GM21367 (cell line): Measurements from ENCODE around the gene ZDHHC21.
"Not testable (repeated sequence)": the region's sequence is repeated elsewhere in the genome, so short reads cannot be mapped to it uniquely, and the experiment has no call there.

Experiments
- ATAC-seq: cut with Tn5 transposase; IDR thresholded peaks from one replicate; pipeline ENCODE4 v1.9.1; 2021; ENCODE audit not compliant: unreplicated experiment

ZDHHC21 gene

GRCh38 chr9:14686168-14686567 lies 7.1 kb downstream of the ZDHHC21 start:
- ATAC-seq = no peak

- ATAC-seq = not testable (repeated sequence)
These were observed 10.6 kb downstream of the ZDHHC21 start for GRCh38 chr9:14682616-14683015.

GRCh38 chr9:14678776-14679175 lies 14.5 kb downstream of the ZDHHC21 start:
- ATAC-seq = no peak

GRCh38 chr9:14677872-14678271 lies 15.4 kb downstream of the ZDHHC21 start:
- ATAC-seq = no peak

GRCh38 chr9:14677396-14677795 lies 15.8 kb downstream of the ZDHHC21 start:
- no peak for ATAC-seq

DNA sequence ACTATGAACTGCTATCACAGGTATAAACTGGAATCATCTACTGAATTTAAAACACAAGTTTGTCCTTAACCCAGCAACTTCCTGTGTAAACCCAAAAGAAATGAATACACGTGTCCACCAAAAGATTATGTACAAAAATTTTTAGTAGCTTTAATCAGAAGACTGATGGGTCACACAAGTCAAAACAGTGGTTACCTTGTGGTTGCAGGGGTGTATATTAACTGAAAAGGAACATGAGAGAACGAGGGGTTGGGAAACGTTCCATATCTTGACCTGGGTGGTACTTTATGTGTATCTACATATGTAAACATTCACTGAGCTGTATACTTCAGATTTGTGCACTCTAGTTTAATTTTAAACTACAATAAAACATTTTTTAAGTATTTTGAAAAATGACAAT lies 18.6 kb downstream of the ZDHHC21 start:
- ATAC-seq = no peak

DNA sequence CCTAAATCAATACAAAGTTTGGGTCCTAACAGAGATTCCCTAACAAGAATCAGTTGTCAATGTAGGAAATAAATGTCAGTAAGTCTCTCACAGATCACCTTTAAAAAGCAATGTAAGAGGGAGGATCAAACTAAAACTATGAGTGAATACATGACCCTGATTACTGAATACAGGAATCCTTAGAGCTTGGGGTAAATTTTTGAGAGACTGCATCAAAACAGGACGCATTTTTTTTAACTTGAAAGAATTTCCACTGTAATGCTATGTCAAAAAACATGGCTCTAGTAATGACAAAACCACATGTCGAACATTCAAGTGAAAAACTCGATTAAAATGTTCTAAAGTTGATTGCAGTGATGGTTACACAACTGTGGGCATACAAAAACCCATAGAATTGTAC lies 21.9 kb downstream of the ZDHHC21 start:
- ATAC-seq = no peak

DNA sequence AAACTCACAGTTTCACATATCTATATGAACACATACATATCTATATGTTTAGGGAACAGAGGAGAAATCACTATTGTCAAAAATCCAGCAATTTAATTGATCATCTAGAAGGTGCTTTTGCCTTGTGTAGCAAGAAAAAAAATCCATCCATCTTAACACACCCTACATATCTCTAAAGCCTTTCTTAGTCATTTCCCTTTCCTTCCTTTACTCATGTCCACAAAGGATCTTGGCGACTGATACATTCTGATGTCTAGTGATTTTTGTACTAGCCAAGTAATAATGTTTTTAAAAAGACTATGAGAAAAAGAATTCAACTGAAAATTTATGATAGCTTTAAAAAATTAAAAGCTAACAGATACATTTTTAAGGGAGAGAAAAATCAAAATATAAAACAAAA lies 22.5 kb downstream of the ZDHHC21 start:
- ATAC-seq = no peak

- not testable (repeated sequence) for ATAC-seq
These were observed 29.2 kb downstream of the ZDHHC21 start for GRCh38 chr9:14664022-14664421.

DNA sequence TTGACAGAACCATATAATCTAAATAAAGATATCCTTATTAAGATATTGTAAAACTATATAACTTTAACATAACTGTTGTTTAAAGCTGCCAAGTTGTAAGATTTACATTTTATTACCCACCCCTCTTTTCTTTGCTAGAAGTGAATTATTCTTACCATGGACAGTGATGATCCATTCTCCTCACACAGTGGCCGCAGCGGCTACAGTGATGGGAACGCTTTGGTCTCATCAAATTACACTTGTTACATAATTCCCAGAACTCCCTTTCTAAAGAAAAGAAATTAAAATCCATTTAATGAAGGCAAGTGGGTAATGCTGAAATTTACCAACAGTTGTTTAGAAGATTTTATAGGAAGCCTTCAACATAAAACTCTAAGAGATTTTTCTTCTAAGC lies 31.2 kb downstream of the ZDHHC21 start:
- no peak for ATAC-seq

- no peak for ATAC-seq
These were observed 31.7 kb downstream of the ZDHHC21 start for GRCh38 chr9:14661421-14662059.

GRCh38 chr9:14660721-14661120 lies 32.5 kb downstream of the ZDHHC21 start:
- ATAC-seq = no peak

DNA sequence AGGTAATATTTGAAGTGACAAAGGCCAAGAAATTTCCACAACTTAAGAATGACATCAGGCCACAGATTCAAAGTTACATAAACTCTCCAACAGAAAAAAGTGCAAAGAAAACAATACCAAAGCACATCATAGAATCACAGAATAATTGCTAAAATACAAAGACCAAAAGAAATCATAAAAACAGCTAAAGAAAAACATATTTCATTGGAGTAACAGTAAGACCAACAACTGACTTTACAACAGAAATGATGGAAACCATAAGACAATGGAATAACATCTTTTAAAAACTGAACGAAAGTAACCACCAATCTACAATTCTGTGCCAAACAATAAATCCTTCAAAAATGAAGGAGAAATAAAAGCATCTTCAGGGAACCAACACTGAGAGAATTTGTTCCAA lies 38.3 kb downstream of the ZDHHC21 start:
- ATAC-seq = no peak

- no peak for ATAC-seq
These were observed 39.7 kb downstream of the ZDHHC21 start for GRCh38 chr9:14653511-14653910.

DNA sequence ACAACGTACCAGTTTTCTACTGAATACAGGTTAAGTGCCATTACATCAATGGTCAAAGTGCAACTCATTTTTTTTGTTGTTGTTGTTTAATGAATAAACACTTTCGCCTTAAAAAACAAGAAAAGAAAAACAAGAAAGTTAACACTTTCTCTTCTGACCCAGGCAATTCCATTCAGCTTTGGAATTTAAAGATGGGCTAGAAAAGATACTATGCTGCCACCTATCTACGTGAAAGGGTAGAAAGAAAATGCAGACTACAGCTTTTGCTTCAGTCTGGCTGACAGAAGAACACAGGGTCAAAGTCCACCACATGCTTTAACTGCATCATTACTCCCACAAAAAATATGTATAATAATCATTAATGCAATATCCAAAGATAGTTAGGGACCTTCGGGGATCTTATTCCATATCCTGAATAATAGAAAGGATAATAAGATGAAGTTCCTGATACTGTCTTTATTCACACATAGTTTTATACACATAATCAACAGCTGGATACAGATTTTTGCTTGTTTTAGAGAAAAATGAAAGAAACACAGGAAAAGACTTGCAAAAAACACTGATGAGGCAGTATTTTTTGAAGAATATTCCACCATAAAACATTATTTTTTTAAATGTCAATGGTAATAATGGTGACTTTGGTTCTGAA lies 40.4 kb downstream of the ZDHHC21 start:
- ATAC-seq = no peak

DNA sequence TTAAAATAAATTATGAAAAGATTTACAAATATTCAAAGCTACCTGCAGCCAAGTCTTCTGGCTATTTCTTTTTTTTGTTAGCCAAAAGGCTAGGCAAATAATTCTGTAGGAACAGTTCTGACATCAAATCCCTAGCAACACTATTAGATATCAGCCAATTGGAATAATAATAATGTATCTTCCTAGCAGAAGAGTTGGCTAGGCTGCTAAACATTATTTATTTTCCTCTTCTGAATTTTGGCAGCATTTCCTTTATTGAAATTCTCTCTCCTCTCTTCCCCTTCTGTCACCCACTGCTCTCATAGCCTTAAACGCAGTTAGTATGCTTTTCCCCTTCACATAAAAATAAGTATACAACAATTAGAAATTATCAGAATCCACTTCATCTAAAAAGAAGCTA lies 42.6 kb downstream of the ZDHHC21 start:
- ATAC-seq = no peak

- ATAC-seq = no peak
These were observed 47.6 kb downstream of the ZDHHC21 start for GRCh38 chr9:14645648-14646047.

DNA sequence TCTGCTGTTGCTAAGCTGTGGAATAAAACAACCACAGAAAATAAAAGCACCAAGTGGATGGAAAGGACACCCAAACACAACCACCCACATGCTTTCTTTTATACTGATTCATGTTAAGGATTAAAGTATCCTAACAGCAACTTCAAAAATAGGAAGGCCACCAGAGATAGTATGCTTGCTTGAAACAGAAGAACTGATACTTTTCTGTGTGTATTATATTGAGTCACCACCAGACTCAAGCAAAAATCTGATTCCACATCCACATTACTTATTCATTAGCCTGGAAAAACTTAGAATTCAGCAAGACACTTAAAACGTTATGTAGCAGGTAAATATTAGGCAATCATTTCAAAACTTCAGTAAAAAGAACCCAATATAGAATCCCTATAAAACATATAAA lies 52.3 kb downstream of the ZDHHC21 start:
- ATAC-seq = no peak

GRCh38 chr9:14640294-14640693 lies 52.9 kb downstream of the ZDHHC21 start:
- no peak for ATAC-seq

DNA sequence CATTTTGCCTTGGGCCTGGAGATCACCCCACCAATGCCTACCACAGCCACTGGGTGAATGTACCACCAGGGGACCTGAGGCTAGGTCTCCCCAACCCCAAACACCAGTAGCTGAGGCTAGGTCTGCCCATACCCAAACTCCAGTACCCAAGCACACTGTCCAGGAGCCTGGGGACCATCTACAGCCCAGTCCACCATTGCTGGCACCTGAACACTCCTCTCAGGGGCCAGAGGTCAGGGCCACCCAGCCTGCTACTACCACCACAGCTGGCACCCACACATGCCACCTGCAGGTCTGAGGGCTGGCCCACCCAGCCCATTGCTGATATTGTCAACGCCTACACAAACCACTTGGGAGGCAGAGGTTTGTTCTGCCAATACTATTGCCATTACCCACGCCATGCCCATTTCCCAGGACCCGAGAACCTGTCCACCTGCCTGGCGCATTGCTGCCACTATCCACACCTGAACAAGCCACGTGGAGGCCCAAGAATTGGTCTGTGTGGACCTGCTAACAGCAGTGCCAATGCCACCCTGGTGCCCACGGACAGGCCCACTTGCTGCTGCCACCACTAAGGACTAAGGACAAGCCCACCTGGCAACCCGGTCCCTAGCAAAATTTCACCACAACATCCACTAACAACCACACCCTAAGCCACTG lies 59.2 kb downstream of the ZDHHC21 start:
- ATAC-seq = no peak

DNA sequence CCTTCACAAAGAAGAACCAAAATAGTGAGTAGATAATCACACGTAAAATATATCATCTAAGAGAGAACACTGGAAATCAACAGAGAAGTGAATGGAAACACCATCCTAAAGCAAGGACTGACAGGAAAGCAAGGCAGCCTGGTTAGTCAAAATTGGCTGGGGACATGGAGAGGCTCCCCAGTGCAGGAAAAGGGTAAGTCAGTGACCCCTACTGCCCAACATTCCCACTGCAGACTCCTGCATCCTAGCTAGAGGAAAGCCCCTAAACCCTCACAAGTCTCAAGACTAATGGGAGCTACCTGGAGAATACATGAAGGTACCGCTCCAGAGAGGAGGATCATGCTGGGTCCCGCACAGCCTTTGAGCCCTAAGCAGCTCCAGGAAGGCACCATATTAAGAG lies 60.1 kb downstream of the ZDHHC21 start:
- ATAC-seq = no peak

DNA sequence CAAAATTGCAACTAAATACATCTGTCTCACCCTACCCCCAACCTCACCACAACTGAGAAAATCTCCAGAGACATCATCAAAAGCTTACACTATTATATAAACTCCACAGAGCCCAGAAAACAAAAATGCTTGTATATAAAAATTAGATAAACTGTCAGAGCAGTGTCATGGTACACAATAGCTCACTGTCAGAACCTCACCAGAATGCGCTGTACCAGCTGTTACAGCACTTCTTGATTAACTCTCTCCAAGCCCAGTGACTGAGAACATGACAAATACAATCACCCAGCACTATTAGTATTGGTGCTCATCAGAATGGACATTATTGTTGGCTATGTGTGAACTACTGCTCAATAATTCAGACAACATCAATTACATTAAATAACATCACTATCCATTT lies 65.7 kb downstream of the ZDHHC21 start:
- ATAC-seq = no peak
